Astrocyte (in vitro differentiated cells and primary cell): Measurements from ENCODE around the gene BCL11B.

Experiments used
- CTCF ChIP-seq: IDR thresholded peaks from 2 replicates; pipeline ENCODE4 v1.5.1; 2011; ENCODE audit warnings: low read depth, mild to moderate bottlenecking, inconsistent platforms, low read length, moderate library complexity; ENCODE audit not compliant: insufficient read depth
- EZH2 ChIP-seq: IDR thresholded peaks from 2 replicates; pipeline ENCODE4 v1.6.1; 2012; ENCODE audit warnings: mild to moderate bottlenecking, low read length, inconsistent platforms; ENCODE audit not compliant: insufficient read depth

GRCh38 chr14:99156814-99157213 is 115.2 kb downstream of the BCL11B start:
- TF ChIP-seq CTCF (no peak), EZH2 (no peak)
